SK-N-SH treated with all-trans-retinoic acid at 6 μM for 48 hours (cell line): Measurements from ENCODE around the gene IGF1.

ENCODE experiments used
- ATAC-seq: fragments of 200-7000 bp; cut with Tn5 transposase; 3 replicates; pipeline ENCODE4 v1.9.1; 2020; ENCODE audit warnings: mild to moderate bottlenecking, moderate library complexity
- ARNTL ChIP-seq: fragments of 450-650 bp; formaldehyde crosslinking; IDR thresholded peaks from 2 replicates; pipeline ENCODE4 v1.5.0; 2020; ENCODE audit warnings: low read depth, mild to moderate bottlenecking, moderate library complexity, borderline replicate concordance
- BACH2 ChIP-seq: fragments of 250-450 bp; sonication (Bioruptor Pico); IDR thresholded peaks from 2 replicates; pipeline ENCODE4 v1.9.0; 2021; ENCODE audit warnings: mild to moderate bottlenecking, borderline replicate concordance
- CSDC2 ChIP-seq: fragments of 250-450 bp; sonication (Bioruptor Pico); IDR thresholded peaks from 2 replicates; pipeline ENCODE4 v1.5.0; 2020; ENCODE audit warnings: mild to moderate bottlenecking, moderate library complexity
- ISL1 ChIP-seq: fragments of 250-450 bp; sonication (Bioruptor Pico); IDR thresholded peaks from 2 replicates; pipeline ENCODE4 v2.1.2; 2022; ENCODE audit warnings: mild to moderate bottlenecking, moderate library complexity
- PPARA ChIP-seq: fragments of 250-450 bp; sonication (Bioruptor Pico); IDR thresholded peaks from 2 replicates; pipeline ENCODE4 v1.5.0; 2020; ENCODE audit warnings: mild to moderate bottlenecking, borderline replicate concordance
- RARB ChIP-seq: fragments of 250-450 bp; sonication (Bioruptor Pico); IDR thresholded peaks from 2 replicates; pipeline ENCODE4 v1.8.0; 2021; ENCODE audit warnings: mild to moderate bottlenecking, moderate library complexity
- SNAI2 ChIP-seq: fragments of 250-450 bp; sonication (Bioruptor Pico); IDR thresholded peaks from 2 replicates; pipeline ENCODE4 v1.5.0; 2020; ENCODE audit warnings: mild to moderate bottlenecking, moderate library complexity
- TCF4 ChIP-seq: fragments of 250-450 bp; sonication (Bioruptor Pico); IDR thresholded peaks from 2 replicates; pipeline ENCODE4 v1.8.0; 2021; ENCODE audit warnings: mild to moderate bottlenecking, moderate library complexity, borderline replicate concordance
- TOX ChIP-seq: fragments of 250-450 bp; sonication (Bioruptor Pico); IDR thresholded peaks from 2 replicates; pipeline ENCODE4 v1.8.0; 2021; ENCODE audit warnings: mild to moderate bottlenecking, moderate library complexity, borderline replicate concordance
- ZC3H10 ChIP-seq: fragments of 250-450 bp; sonication (Bioruptor Pico); IDR thresholded peaks from 2 replicates; pipeline ENCODE4 v1.5.1; 2021; ENCODE audit warnings: mild to moderate bottlenecking, moderate library complexity
- ZFP30 ChIP-seq: fragments of 450-650 bp; formaldehyde crosslinking; IDR thresholded peaks from 2 replicates; pipeline ENCODE4 v1.5.0; 2022; ENCODE audit warnings: mild to moderate bottlenecking, moderate library complexity
- ZNF565 ChIP-seq: fragments of 450-650 bp; formaldehyde crosslinking; conservative IDR thresholded peaks from 2 replicates; pipeline ENCODE4 v1.5.0; 2020; ENCODE audit warnings: low read depth, mild to moderate bottlenecking, moderate library complexity
- ZNF70 ChIP-seq: fragments of 450-650 bp; formaldehyde crosslinking; IDR thresholded peaks from 2 replicates; pipeline ENCODE4 v1.5.0; 2020; ENCODE audit warnings: mild to moderate bottlenecking, moderate library complexity
- ZNF8 ChIP-seq: fragments of 450-650 bp; formaldehyde crosslinking; IDR thresholded peaks from 2 replicates; pipeline ENCODE4 v1.5.0; 2020; ENCODE audit warnings: mild to moderate bottlenecking, moderate library complexity
- TF ChIP-seq, protein P1 (sequence below): fragments of 250-450 bp; sonication (Bioruptor Pico); IDR thresholded peaks from 2 replicates; pipeline ENCODE4 v1.8.0; 2020; ENCODE audit warnings: mild to moderate bottlenecking, moderate library complexity, borderline replicate concordance
- TF ChIP-seq, protein P2 (sequence below): fragments of 250-450 bp; sonication (Bioruptor Pico); IDR thresholded peaks from 2 replicates; pipeline ENCODE4 v1.5.1; 2021; ENCODE audit warnings: mild to moderate bottlenecking, moderate library complexity
- TF ChIP-seq, protein P3 (sequence below): fragments of 250-450 bp; sonication (Bioruptor Pico); IDR thresholded peaks from 2 replicates; pipeline ENCODE4 v1.5.1; 2020; ENCODE audit warnings: low read depth, mild to moderate bottlenecking, moderate library complexity
- TF ChIP-seq, protein P4 (sequence below): fragments of 250-450 bp; sonication (Bioruptor Pico); IDR thresholded peaks from 2 replicates; pipeline ENCODE4 v1.5.0; 2020; ENCODE audit warnings: mild to moderate bottlenecking, moderate library complexity
- TF ChIP-seq, protein P5 (sequence below): fragments of 250-450 bp; sonication (Bioruptor Pico); IDR thresholded peaks from 2 replicates; pipeline ENCODE4 v1.8.0; 2021; ENCODE audit warnings: low read depth, mild to moderate bottlenecking, moderate library complexity, borderline replicate concordance

Gene IGF1

DNA sequence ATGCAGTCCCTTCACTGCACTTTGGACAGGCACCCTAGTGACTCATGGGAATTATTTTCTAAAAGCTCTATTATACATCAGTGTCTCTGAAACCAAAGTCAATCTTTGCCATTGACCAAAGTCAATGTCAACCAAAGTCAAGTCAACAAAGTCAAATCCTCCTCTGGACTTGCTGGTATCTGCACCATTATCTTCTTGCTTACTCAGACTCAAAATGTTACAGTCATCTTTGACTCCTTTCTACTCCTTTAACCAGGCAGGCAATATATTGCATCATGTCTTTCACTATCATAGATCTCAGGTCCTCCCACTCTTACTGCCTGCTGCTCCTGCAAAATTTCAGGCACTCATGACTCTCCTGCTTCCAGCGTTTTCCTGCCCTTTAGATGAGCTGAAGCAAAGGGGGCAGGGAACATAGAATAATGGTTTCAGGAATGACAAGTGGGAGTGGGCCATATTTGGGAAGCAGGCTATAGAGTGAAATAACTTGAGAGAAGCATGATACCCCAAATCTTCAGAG is 39.2 kb downstream of the IGF1 start:
- no peak for TF ChIP-seq RARB (CRISPR knock-in tag)
- no peak for ATAC-seq

DNA sequence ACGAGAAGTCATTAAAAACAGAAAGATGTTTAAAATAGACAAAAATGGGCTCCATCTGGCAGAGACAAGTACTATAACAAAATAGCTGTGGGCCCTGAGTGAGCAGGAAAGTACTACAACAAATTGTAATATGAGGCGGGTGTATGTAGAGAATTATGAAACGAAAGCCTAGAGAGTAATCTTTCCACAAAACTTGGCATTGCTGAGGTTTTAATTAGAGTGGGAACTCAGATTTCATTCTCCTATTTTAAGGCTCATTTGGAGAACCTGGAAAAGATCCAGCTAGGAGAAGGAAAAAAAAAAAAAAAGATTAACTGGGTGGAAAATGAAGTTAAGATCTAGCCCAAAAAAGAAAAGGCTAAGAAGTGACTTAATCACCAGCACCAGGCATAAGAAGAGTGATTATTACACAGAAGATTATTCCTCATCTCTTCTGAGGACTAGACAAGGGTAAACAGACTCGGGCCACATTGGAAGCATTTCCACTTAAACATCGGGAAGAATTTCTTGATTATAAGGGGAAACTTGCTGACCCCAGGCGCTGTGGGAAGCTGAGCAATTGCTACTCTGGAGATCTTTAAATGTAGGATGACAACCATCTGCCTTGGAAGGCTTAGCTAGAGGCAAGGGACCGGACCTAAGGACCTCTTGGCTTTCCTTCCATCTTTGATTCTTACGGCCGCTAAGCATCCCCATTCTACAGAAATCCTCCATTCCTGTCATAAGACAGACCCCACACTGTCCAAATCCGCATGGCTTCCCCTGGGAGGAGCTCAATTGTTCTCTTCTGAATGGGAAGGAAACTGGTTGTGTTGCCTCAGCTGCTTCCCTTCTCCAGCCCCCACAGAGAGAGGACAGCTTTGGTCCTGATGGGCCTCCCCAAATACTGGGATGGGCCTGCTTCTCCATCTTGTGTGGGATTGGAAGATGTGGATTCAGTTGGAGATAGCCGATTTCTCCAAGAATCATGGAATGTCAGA is 40.6 kb downstream of the IGF1 start:
- TF ChIP-seq ZNF70 (CRISPR knock-in tag) (no peak), TOX (no peak), TCF4 (CRISPR knock-in tag) (no peak), PPARA (CRISPR knock-in tag) (no peak), ZNF8 (CRISPR knock-in tag) (no peak), BACH2 (CRISPR knock-in tag) (no peak), ARNTL (CRISPR knock-in tag) (no peak), ZFP30 (no peak), SNAI2 (CRISPR knock-in tag) (no peak), ZC3H10 (CRISPR knock-in tag) (no peak), ISL1 (CRISPR knock-in tag) (no peak), ZNF565 (CRISPR knock-in tag) (no peak), CSDC2 (no peak)
- TF ChIP-seq, protein P1, sequence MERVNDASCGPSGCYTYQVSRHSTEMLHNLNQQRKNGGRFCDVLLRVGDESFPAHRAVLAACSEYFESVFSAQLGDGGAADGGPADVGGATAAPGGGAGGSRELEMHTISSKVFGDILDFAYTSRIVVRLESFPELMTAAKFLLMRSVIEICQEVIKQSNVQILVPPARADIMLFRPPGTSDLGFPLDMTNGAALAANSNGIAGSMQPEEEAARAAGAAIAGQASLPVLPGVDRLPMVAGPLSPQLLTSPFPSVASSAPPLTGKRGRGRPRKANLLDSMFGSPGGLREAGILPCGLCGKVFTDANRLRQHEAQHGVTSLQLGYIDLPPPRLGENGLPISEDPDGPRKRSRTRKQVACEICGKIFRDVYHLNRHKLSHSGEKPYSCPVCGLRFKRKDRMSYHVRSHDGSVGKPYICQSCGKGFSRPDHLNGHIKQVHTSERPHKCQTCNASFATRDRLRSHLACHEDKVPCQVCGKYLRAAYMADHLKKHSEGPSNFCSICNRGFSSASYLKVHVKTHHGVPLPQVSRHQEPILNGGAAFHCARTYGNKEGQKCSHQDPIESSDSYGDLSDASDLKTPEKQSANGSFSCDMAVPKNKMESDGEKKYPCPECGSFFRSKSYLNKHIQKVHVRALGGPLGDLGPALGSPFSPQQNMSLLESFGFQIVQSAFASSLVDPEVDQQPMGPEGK, result no peak
- TF ChIP-seq, protein P2, sequence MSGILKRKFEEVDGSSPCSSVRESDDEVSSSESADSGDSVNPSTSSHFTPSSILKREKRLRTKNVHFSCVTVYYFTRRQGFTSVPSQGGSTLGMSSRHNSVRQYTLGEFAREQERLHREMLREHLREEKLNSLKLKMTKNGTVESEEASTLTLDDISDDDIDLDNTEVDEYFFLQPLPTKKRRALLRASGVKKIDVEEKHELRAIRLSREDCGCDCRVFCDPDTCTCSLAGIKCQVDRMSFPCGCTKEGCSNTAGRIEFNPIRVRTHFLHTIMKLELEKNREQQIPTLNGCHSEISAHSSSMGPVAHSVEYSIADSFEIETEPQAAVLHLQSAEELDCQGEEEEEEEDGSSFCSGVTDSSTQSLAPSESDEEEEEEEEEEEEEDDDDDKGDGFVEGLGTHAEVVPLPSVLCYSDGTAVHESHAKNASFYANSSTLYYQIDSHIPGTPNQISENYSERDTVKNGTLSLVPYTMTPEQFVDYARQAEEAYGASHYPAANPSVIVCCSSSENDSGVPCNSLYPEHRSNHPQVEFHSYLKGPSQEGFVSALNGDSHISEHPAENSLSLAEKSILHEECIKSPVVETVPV, result no peak
- TF ChIP-seq, protein P3, sequence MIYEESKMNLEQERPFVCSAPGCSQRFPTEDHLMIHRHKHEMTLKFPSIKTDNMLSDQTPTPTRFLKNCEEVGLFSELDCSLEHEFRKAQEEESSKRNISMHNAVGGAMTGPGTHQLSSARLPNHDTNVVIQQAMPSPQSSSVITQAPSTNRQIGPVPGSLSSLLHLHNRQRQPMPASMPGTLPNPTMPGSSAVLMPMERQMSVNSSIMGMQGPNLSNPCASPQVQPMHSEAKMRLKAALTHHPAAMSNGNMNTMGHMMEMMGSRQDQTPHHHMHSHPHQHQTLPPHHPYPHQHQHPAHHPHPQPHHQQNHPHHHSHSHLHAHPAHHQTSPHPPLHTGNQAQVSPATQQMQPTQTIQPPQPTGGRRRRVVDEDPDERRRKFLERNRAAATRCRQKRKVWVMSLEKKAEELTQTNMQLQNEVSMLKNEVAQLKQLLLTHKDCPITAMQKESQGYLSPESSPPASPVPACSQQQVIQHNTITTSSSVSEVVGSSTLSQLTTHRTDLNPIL, result no peak
- TF ChIP-seq, protein P4, sequence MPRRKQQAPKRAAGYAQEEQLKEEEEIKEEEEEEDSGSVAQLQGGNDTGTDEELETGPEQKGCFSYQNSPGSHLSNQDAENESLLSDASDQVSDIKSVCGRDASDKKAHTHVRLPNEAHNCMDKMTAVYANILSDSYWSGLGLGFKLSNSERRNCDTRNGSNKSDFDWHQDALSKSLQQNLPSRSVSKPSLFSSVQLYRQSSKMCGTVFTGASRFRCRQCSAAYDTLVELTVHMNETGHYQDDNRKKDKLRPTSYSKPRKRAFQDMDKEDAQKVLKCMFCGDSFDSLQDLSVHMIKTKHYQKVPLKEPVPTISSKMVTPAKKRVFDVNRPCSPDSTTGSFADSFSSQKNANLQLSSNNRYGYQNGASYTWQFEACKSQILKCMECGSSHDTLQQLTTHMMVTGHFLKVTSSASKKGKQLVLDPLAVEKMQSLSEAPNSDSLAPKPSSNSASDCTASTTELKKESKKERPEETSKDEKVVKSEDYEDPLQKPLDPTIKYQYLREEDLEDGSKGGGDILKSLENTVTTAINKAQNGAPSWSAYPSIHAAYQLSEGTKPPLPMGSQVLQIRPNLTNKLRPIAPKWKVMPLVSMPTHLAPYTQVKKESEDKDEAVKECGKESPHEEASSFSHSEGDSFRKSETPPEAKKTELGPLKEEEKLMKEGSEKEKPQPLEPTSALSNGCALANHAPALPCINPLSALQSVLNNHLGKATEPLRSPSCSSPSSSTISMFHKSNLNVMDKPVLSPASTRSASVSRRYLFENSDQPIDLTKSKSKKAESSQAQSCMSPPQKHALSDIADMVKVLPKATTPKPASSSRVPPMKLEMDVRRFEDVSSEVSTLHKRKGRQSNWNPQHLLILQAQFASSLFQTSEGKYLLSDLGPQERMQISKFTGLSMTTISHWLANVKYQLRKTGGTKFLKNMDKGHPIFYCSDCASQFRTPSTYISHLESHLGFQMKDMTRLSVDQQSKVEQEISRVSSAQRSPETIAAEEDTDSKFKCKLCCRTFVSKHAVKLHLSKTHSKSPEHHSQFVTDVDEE (CRISPR knock-in tag), result no peak
- TF ChIP-seq, protein P5, sequence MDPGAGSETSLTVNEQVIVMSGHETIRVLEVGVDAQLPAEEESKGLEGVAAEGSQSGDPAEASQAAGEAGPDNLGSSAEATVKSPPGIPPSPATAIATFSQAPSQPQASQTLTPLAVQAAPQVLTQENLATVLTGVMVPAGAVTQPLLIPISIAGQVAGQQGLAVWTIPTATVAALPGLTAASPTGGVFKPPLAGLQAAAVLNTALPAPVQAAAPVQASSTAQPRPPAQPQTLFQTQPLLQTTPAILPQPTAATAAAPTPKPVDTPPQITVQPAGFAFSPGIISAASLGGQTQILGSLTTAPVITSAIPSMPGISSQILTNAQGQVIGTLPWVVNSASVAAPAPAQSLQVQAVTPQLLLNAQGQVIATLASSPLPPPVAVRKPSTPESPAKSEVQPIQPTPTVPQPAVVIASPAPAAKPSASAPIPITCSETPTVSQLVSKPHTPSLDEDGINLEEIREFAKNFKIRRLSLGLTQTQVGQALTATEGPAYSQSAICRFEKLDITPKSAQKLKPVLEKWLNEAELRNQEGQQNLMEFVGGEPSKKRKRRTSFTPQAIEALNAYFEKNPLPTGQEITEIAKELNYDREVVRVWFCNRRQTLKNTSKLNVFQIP (CRISPR knock-in tag), result no peak
- no peak for ATAC-seq

DNA sequence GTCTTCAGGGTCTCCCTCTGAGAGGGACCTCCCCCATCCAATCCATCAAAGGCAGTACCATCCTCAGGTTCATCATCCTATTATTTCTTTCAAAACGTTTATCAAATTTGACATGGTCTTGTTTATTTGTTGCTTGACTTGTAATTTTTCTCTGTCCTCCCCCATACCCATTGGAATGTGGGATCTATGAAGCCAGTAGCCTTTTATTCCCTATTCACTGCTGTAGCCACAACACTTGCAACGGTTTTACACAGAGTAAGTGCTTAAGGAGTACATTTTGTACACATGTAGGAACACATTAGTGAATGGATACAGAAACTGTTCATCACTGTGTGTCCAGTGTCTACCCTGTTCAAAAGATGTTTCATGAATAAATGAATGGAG is 41.5 kb downstream of the IGF1 start:
- no peak for TF ChIP-seq PPARA (CRISPR knock-in tag)
- TF ChIP-seq, protein P3, result no peak
- TF ChIP-seq, protein P5 (CRISPR knock-in tag), result no peak
- no peak for ATAC-seq
